ENCODE results near the gene MVK.

DNA sequence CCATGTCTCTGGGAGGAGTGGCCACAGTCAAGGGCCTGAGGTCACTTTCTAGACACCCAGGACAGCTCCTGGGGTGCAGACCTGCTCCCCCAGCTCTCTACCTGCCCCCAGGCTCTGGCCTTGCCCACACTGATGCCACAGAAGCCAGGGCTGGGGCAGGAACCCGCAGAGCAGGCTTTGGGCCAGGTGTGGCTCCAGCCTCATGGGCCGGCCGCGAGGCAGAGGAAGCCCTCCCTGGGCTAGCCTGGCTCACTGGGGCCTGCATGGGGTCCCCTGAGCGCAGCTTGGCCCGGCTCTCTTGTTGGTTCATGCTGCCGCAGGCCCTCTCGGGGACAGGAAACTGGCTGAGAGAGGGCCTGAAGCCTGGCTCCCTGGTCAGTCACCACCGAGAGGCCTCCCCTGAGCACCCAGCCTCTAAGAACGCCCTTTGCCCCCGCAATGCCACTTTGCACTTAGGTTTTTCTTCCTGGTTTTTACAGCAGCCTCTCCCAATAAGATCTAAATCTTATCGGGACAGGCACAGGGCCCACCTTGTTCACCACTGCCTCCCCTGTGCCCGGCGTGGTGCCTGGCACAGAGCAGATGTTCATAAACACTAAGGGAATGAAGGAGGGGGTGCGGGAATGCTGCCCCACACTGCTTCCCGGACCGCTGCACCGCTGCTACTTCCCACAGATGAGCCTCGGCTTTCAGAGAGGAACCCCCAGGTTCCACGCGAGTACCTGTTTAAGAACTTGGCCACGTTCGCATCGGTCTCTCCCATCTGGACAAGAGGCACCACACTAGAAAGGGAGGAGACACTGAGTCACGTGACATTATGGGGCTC lies 15.0 kb upstream of the MVK start:
- TF ChIP-seq POLR2A (IDR thresholded peaks at IDR 0.05; ENCODE audit: extremely low read depth, insufficient read length) (no peak), CTCF (IDR thresholded peaks at IDR 0.05; ENCODE audit: low read depth, low read length) (no peak)
- TF ChIP-seq, protein P1, sequence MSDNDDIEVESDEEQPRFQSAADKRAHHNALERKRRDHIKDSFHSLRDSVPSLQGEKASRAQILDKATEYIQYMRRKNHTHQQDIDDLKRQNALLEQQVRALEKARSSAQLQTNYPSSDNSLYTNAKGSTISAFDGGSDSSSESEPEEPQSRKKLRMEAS (IDR thresholded peaks at IDR 0.05; ENCODE audit: low read depth, low read length): no peak

All from NB4 (cell line).